ENCODE data around the gene NELL1. TPM values are rescaled to one million over a fixed set of nuclear protein-coding genes. Genes with fewer than 3 reads are reported as not detected.

The NELL1 gene
- polyA plus RNA-seq, 4 donors, result 0.18 to 5.1 TPM; not detected in 2

GRCh38 chr11:21301981-21302380, 632.6 kb downstream of the NELL1 start:
- H3K9me3 ChIP-seq (ENCODE audit: control insufficient read depth in 2 of 2, insufficient read depth in 1 of 2, low read depth in 1 of 2, low read length in 1 of 2), result peaks cover 0 to 4% of the 10 kb centered on the region in 2 donors
- no peaks in the 10 kb centered on the region for H3K27me3 ChIP-seq (ENCODE audit: control insufficient read depth in 3 of 3, insufficient read depth in 3 of 3, low read length in 3 of 3)
- no peaks in the 10 kb centered on the region for H3K36me3 ChIP-seq (ENCODE audit: control insufficient read depth in 3 of 3, insufficient read depth in 2 of 3, low read depth in 1 of 3, low read length in 3 of 3)
- no peak overlapping the region for H3K27ac ChIP-seq (ENCODE audit: low read depth in 1 of 3, low read length in 2 of 3)
- no peak for FAIRE-seq
- no peak overlapping the region for H3K4me3 ChIP-seq (ENCODE audit: low read depth in 1 of 3, low read length in 3 of 3)
- WGBS, 3 donors, result 64 to 88% (median 78%) methylated on average over 1 of the region's 1 CpG
- DNase-seq, result no peak
- no peaks in the 10 kb centered on the region for H3K4me1 ChIP-seq (ENCODE audit: control insufficient read depth in 3 of 3, insufficient read depth in 2 of 3, low read depth in 1 of 3, low read length in 2 of 3)

- no peak overlapping the region for H3K4me3 ChIP-seq (ENCODE audit: low read depth in 1 of 3, low read length in 3 of 3)
- no peak for DNase-seq
- peaks cover 0 to 3% of the 10 kb centered on the region in 2 donors for H3K9me3 ChIP-seq (ENCODE audit: control insufficient read depth in 2 of 2, insufficient read depth in 1 of 2, low read depth in 1 of 2, low read length in 1 of 2)
- H3K27ac ChIP-seq (ENCODE audit: low read depth in 1 of 3, low read length in 2 of 3), result no peak overlapping the region
- no peaks in the 10 kb centered on the region for H3K27me3 ChIP-seq (ENCODE audit: control insufficient read depth in 3 of 3, insufficient read depth in 3 of 3, low read length in 3 of 3)
- H3K4me1 ChIP-seq (ENCODE audit: control insufficient read depth in 3 of 3, insufficient read depth in 2 of 3, low read depth in 1 of 3, low read length in 2 of 3), result no peaks in the 10 kb centered on the region
- no peak for FAIRE-seq
- 67 to 74% (median 70%) methylated on average over 4 of the region's 4 CpGs for WGBS, 3 donors
- H3K36me3 ChIP-seq (ENCODE audit: control insufficient read depth in 3 of 3, insufficient read depth in 2 of 3, low read depth in 1 of 3, low read length in 3 of 3), result no peaks in the 10 kb centered on the region
These were observed 637.5 kb downstream of the NELL1 start for GRCh38 chr11:21306739-21307358.

GRCh38 chr11:21307874-21308273, 638.5 kb downstream of the NELL1 start:
- Histone ChIP-seq H3K4me1 (ENCODE audit: control insufficient read depth in 3 of 3, insufficient read depth in 2 of 3, low read depth in 1 of 3, low read length in 2 of 3) (no peaks in the 10 kb centered on the region), H3K9me3 (ENCODE audit: control insufficient read depth in 2 of 2, insufficient read depth in 1 of 2, low read depth in 1 of 2, low read length in 1 of 2) (no peaks in the 10 kb centered on the region), H3K27ac (ENCODE audit: low read depth in 1 of 3, low read length in 2 of 3) (no peak overlapping the region), H3K36me3 (ENCODE audit: control insufficient read depth in 3 of 3, insufficient read depth in 2 of 3, low read depth in 1 of 3, low read length in 3 of 3) (no peaks in the 10 kb centered on the region), H3K4me3 (ENCODE audit: low read depth in 1 of 3, low read length in 3 of 3) (no peak overlapping the region), H3K27me3 (ENCODE audit: control insufficient read depth in 3 of 3, insufficient read depth in 3 of 3, low read length in 3 of 3) (no peaks in the 10 kb centered on the region)
- FAIRE-seq (no peak), DNase-seq (peak in 1 of 2 donors; percentile 37)
- WGBS, 3 donors, result 21 to 57% (median 32%) methylated on average over 4 of the region's 4 CpGs

GRCh38 chr11:21316591-21316990, 647.2 kb downstream of the NELL1 start:
- WGBS, 3 donors, result 0 to 14% (median 0%) methylated on average over 1 of the region's 1 CpG

GRCh38 chr11:21321072-21321471, 651.7 kb downstream of the NELL1 start:
- Histone ChIP-seq H3K27me3 (ENCODE audit: control insufficient read depth in 3 of 3, insufficient read depth in 3 of 3, low read length in 3 of 3) (no peaks in the 10 kb centered on the region), H3K4me1 (ENCODE audit: control insufficient read depth in 3 of 3, insufficient read depth in 2 of 3, low read depth in 1 of 3, low read length in 2 of 3) (no peaks in the 10 kb centered on the region), H3K27ac (ENCODE audit: low read depth in 1 of 3, low read length in 2 of 3) (no peak overlapping the region), H3K36me3 (ENCODE audit: control insufficient read depth in 3 of 3, insufficient read depth in 2 of 3, low read depth in 1 of 3, low read length in 3 of 3) (no peaks in the 10 kb centered on the region), H3K4me3 (ENCODE audit: low read depth in 1 of 3, low read length in 3 of 3) (no peak overlapping the region), H3K9me3 (ENCODE audit: control insufficient read depth in 2 of 2, insufficient read depth in 1 of 2, low read depth in 1 of 2, low read length in 1 of 2) (no peaks in the 10 kb centered on the region)
- no peak for FAIRE-seq
- 73 to 75% (median 74%) methylated on average over 2 of the region's 2 CpGs for WGBS, 3 donors
- DNase-seq, result no peak

More at GRCh38 chr11:21316591-21316990, 647.2 kb downstream of the NELL1 start:
- no peak for DNase-seq
- no peak for FAIRE-seq
- no peaks in the 10 kb centered on the region for H3K36me3 ChIP-seq (ENCODE audit: control insufficient read depth in 3 of 3, insufficient read depth in 2 of 3, low read depth in 1 of 3, low read length in 3 of 3)
- no peak overlapping the region for H3K4me3 ChIP-seq (ENCODE audit: low read depth in 1 of 3, low read length in 3 of 3)
- no peaks in the 10 kb centered on the region for H3K4me1 ChIP-seq (ENCODE audit: control insufficient read depth in 3 of 3, insufficient read depth in 2 of 3, low read depth in 1 of 3, low read length in 2 of 3)
- H3K9me3 ChIP-seq (ENCODE audit: control insufficient read depth in 2 of 2, insufficient read depth in 1 of 2, low read depth in 1 of 2, low read length in 1 of 2), result no peaks in the 10 kb centered on the region
- H3K27me3 ChIP-seq (ENCODE audit: control insufficient read depth in 3 of 3, insufficient read depth in 3 of 3, low read length in 3 of 3), result no peaks in the 10 kb centered on the region
- H3K27ac ChIP-seq (ENCODE audit: low read depth in 1 of 3, low read length in 2 of 3), result no peak overlapping the region

- FAIRE-seq, result no peak
- WGBS, 3 donors, result 25 to 50% (median 42%) methylated on average over 1 of the region's 1 CpG
These were observed 652.1 kb downstream of the NELL1 start for GRCh38 chr11:21321530-21321929.

GRCh38 chr11:21323617-21324016, 654.2 kb downstream of the NELL1 start:
- WGBS, 3 donors, result 76 to 85% (median 81%) methylated on average over 2 of the region's 2 CpGs
- Histone ChIP-seq H3K4me1 (ENCODE audit: control insufficient read depth in 3 of 3, insufficient read depth in 2 of 3, low read depth in 1 of 3, low read length in 2 of 3) (no peaks in the 10 kb centered on the region), H3K4me3 (ENCODE audit: low read depth in 1 of 3, low read length in 3 of 3) (no peak overlapping the region), H3K9me3 (ENCODE audit: control insufficient read depth in 2 of 2, insufficient read depth in 1 of 2, low read depth in 1 of 2, low read length in 1 of 2) (peaks cover 0 to 6% of the 10 kb centered on the region in 2 donors), H3K36me3 (ENCODE audit: control insufficient read depth in 3 of 3, insufficient read depth in 2 of 3, low read depth in 1 of 3, low read length in 3 of 3) (no peaks in the 10 kb centered on the region), H3K27ac (ENCODE audit: low read depth in 1 of 3, low read length in 2 of 3) (no peak overlapping the region), H3K27me3 (ENCODE audit: control insufficient read depth in 3 of 3, insufficient read depth in 3 of 3, low read length in 3 of 3) (no peaks in the 10 kb centered on the region)
- DNase-seq (no peak), FAIRE-seq (no peak)

More at GRCh38 chr11:21321530-21321929, 652.1 kb downstream of the NELL1 start:
- no peak for DNase-seq
- Histone ChIP-seq H3K9me3 (ENCODE audit: control insufficient read depth in 2 of 2, insufficient read depth in 1 of 2, low read depth in 1 of 2, low read length in 1 of 2) (no peaks in the 10 kb centered on the region), H3K4me3 (ENCODE audit: low read depth in 1 of 3, low read length in 3 of 3) (no peak overlapping the region), H3K4me1 (ENCODE audit: control insufficient read depth in 3 of 3, insufficient read depth in 2 of 3, low read depth in 1 of 3, low read length in 2 of 3) (no peaks in the 10 kb centered on the region), H3K36me3 (ENCODE audit: control insufficient read depth in 3 of 3, insufficient read depth in 2 of 3, low read depth in 1 of 3, low read length in 3 of 3) (no peaks in the 10 kb centered on the region), H3K27me3 (ENCODE audit: control insufficient read depth in 3 of 3, insufficient read depth in 3 of 3, low read length in 3 of 3) (no peaks in the 10 kb centered on the region), H3K27ac (ENCODE audit: low read depth in 1 of 3, low read length in 2 of 3) (no peak overlapping the region)

GRCh38 chr11:21343204-21343603, 673.8 kb downstream of the NELL1 start:
- no peaks in the 10 kb centered on the region for H3K36me3 ChIP-seq (ENCODE audit: control insufficient read depth in 3 of 3, insufficient read depth in 2 of 3, low read depth in 1 of 3, low read length in 3 of 3)
- WGBS, 3 donors, result 27 to 34% (median 28%) methylated on average over 2 of the region's 2 CpGs

GRCh38 chr11:21346361-21346760, 677.0 kb downstream of the NELL1 start:
- Histone ChIP-seq H3K9me3 (ENCODE audit: control insufficient read depth in 2 of 2, insufficient read depth in 1 of 2, low read depth in 1 of 2, low read length in 1 of 2) (no peaks in the 10 kb centered on the region), H3K27ac (ENCODE audit: low read depth in 1 of 3, low read length in 2 of 3) (no peak overlapping the region), H3K4me3 (ENCODE audit: low read depth in 1 of 3, low read length in 3 of 3) (no peak overlapping the region), H3K36me3 (ENCODE audit: control insufficient read depth in 3 of 3, insufficient read depth in 2 of 3, low read depth in 1 of 3, low read length in 3 of 3) (no peaks in the 10 kb centered on the region), H3K4me1 (ENCODE audit: control insufficient read depth in 3 of 3, insufficient read depth in 2 of 3, low read depth in 1 of 3, low read length in 2 of 3) (no peaks in the 10 kb centered on the region), H3K27me3 (ENCODE audit: control insufficient read depth in 3 of 3, insufficient read depth in 3 of 3, low read length in 3 of 3) (no peaks in the 10 kb centered on the region)
- DNase-seq, result no peak
- FAIRE-seq, result peak; percentile 79

More at GRCh38 chr11:21343204-21343603, 673.8 kb downstream of the NELL1 start:
- Histone ChIP-seq H3K9me3 (ENCODE audit: control insufficient read depth in 2 of 2, insufficient read depth in 1 of 2, low read depth in 1 of 2, low read length in 1 of 2) (no peaks in the 10 kb centered on the region), H3K4me1 (ENCODE audit: control insufficient read depth in 3 of 3, insufficient read depth in 2 of 3, low read depth in 1 of 3, low read length in 2 of 3) (no peaks in the 10 kb centered on the region), H3K27me3 (ENCODE audit: control insufficient read depth in 3 of 3, insufficient read depth in 3 of 3, low read length in 3 of 3) (no peaks in the 10 kb centered on the region), H3K4me3 (ENCODE audit: low read depth in 1 of 3, low read length in 3 of 3) (no peak overlapping the region), H3K27ac (ENCODE audit: low read depth in 1 of 3, low read length in 2 of 3) (no peak overlapping the region)
- DNase-seq, result no peak
- no peak for FAIRE-seq

Data from small intestine (tissue), 7 donors.